ENCODE results near the gene CCDC88B.

Gene CCDC88B

DNA sequence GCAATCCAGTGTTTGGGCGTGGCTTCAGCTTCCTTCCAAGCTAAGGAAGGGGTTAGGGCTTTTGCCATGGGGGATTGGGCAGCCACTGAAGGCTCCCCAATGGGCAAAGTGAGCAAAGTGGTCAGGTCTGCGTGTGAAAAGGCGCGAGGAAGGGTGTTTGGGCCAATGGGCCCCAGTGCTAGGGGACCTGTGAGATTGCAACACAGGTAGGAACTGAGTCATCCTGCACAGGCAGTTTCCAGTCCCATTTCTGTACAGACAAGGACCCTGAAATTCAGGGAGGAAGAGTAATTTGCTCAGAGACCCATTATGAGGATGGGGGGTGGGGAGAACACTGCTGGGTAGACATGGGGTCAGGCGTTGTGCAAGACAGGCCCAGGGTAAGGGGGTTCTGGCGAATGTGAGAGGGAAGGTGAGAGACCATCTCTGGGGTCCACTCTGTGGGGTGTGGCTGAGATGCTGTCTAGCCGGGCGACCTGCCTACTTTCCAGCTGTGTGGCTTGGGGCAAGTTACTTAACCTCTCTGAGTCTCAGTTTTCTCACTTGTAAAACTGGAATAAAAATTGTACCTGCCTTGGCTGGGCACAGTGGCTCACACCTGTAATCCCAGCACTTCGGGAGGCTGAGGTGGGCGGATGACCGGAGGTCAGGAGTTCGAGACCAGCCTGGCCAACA, 7.3 kb downstream of the CCDC88B start:
- TF ChIP-seq EZH2phosphoT487 (IDR thresholded peaks at IDR 0.05; ENCODE audit: low read depth) = no peak
- TF ChIP-seq, protein P1, sequence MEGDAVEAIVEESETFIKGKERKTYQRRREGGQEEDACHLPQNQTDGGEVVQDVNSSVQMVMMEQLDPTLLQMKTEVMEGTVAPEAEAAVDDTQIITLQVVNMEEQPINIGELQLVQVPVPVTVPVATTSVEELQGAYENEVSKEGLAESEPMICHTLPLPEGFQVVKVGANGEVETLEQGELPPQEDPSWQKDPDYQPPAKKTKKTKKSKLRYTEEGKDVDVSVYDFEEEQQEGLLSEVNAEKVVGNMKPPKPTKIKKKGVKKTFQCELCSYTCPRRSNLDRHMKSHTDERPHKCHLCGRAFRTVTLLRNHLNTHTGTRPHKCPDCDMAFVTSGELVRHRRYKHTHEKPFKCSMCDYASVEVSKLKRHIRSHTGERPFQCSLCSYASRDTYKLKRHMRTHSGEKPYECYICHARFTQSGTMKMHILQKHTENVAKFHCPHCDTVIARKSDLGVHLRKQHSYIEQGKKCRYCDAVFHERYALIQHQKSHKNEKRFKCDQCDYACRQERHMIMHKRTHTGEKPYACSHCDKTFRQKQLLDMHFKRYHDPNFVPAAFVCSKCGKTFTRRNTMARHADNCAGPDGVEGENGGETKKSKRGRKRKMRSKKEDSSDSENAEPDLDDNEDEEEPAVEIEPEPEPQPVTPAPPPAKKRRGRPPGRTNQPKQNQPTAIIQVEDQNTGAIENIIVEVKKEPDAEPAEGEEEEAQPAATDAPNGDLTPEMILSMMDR (IDR thresholded peaks at IDR 0.05; ENCODE audit: low read depth, low read length) = no peak
- Histone ChIP-seq H3K4me1 (ENCODE audit: low read length) (peaks cover 2% of the 10 kb centered on the region; the same call in 1 of the 2 replicates), H3K4me2 (ENCODE audit: low read length) (no peak overlapping the region), H3K79me2 (ENCODE audit: low read length) (no peaks in the 10 kb centered on the region), H4K20me1 (ENCODE audit: insufficient read depth, low read length) (peaks cover 7% of the 10 kb centered on the region), H3K27me3 (ENCODE audit: low read depth, low read length) (no peaks in the 10 kb centered on the region), H2AFZ (ENCODE audit: low read depth, low read length) (no peak overlapping the region), H3K36me3 (replicated peaks; ENCODE audit: low read depth, low read length) (peaks cover 50% of the 10 kb centered on the region), H3K4me3 (ENCODE audit: low read length) (no peak overlapping the region), H3K9ac (ENCODE audit: low read length) (no peak overlapping the region), H3K27ac (ENCODE audit: low read length) (no peak overlapping the region), H3K9me3 (ENCODE audit: insufficient read depth, low read length) (no peaks in the 10 kb centered on the region)

DNA sequence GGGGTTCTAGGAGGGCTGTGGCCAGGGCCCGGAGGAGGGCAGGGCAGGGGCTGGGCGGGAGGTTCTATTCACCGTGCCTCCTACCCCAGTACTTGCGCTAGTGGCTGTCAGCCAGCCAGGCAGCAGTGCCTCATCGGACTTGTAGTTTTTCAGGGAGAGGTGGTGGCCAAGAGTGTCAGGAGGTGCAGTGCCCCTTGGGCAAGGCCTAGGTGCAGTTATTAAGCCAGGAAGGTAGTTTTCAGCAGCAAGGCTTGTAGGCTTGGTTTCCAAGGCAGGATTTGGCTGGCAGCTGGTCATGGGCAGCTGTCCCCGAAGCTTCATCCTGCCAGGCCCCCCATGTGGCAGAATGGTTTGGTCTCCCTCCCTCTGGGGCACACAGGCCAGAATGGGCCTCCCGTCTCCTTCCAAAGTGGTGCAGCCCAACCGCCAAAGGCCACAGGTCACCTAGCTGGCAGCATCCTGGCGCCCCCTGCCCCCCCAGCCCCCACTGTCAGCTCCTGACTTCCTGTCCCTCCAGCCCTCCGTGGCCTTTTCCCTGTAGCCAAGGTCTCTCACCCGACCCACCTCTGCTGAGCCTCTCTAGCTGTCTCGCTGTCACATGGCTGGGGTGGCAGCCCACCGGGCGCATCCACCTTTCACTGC, 8.5 kb downstream of the CCDC88B start:
- no peak overlapping the region for H3K4me3 ChIP-seq (ENCODE audit: low read length)
- H3K4me1 ChIP-seq (ENCODE audit: low read length) = no peaks in the 10 kb centered on the region
- no peak overlapping the region for H3K27ac ChIP-seq (ENCODE audit: low read length)
- no peak overlapping the region for H2AFZ ChIP-seq (ENCODE audit: low read depth, low read length)
- TF ChIP-seq, protein P1 (IDR thresholded peaks at IDR 0.05; ENCODE audit: low read depth, low read length) = no peak
- no peak for TF ChIP-seq EZH2phosphoT487 (IDR thresholded peaks at IDR 0.05; ENCODE audit: low read depth)
- H3K9ac ChIP-seq (ENCODE audit: low read length) = no peak overlapping the region
- H3K27me3 ChIP-seq (ENCODE audit: low read depth, low read length) = no peaks in the 10 kb centered on the region
- H3K9me3 ChIP-seq (ENCODE audit: insufficient read depth, low read length) = no peaks in the 10 kb centered on the region
- peaks cover 6% of the 10 kb centered on the region; the same call in 1 of the 2 replicates for H4K20me1 ChIP-seq (ENCODE audit: insufficient read depth, low read length)
- H3K36me3 ChIP-seq (replicated peaks; ENCODE audit: low read depth, low read length) = peaks cover 48% of the 10 kb centered on the region
- H3K79me2 ChIP-seq (ENCODE audit: low read length) = no peaks in the 10 kb centered on the region
- no peak overlapping the region for H3K4me2 ChIP-seq (ENCODE audit: low read length)

DNA sequence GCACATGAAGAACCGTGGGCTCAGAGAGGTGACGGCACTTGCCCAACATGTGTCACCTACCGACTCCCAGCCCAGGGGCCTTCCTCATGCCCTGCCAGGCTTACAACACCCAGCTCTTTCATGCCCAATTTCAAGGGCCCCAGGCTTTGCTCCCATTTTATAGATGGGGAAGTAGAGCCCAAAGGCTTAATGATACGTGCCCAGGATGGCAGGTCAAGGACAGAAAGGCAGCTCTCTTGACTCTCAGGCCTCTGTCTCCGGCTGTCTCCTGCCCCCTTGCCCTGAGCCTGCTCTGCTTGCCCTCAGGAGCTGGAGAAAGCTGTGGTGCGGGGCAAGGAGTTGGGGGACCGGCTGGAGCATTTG, 9.0 kb downstream of the CCDC88B start:
- no peak overlapping the region for H3K4me3 ChIP-seq (ENCODE audit: low read length)
- H3K79me2 ChIP-seq (ENCODE audit: low read length) = no peaks in the 10 kb centered on the region
- H3K27me3 ChIP-seq (ENCODE audit: low read depth, low read length) = no peaks in the 10 kb centered on the region
- H3K27ac ChIP-seq (ENCODE audit: low read length) = no peak overlapping the region
- no peak overlapping the region for H3K4me2 ChIP-seq (ENCODE audit: low read length)
- H4K20me1 ChIP-seq (ENCODE audit: insufficient read depth, low read length) = peaks cover 6% of the 10 kb centered on the region; the same call in 1 of the 2 replicates
- no peaks in the 10 kb centered on the region for H3K4me1 ChIP-seq (ENCODE audit: low read length)
- no peak for TF ChIP-seq EZH2phosphoT487 (IDR thresholded peaks at IDR 0.05; ENCODE audit: low read depth)
- TF ChIP-seq, protein P1 (IDR thresholded peaks at IDR 0.05; ENCODE audit: low read depth, low read length) = no peak
- no peaks in the 10 kb centered on the region for H3K9me3 ChIP-seq (ENCODE audit: insufficient read depth, low read length)
- H2AFZ ChIP-seq (ENCODE audit: low read depth, low read length) = no peak overlapping the region
- H3K9ac ChIP-seq (ENCODE audit: low read length) = no peak overlapping the region
- H3K36me3 ChIP-seq (replicated peaks; ENCODE audit: low read depth, low read length) = peaks cover 46% of the 10 kb centered on the region

DNA sequence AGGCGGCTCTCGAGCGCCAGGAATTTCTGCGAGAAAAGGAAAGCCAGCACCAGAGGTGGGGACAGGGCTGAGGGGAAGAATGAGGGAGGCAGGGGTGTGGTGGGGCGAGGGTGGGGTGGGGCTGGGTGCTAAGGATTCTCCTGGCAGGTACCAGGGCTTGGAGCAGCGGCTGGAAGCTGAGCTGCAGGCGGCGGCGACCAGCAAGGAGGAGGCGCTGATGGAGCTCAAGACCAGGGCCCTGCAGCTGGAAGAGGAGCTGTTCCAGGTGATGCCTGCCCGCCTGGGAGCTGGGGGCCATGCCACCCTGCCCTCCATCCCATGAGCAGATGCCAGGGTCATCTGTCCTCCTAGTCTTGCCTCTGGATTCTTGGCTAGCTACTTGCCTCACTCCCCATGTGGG, 9.4 kb downstream of the CCDC88B start:
- no peaks in the 10 kb centered on the region for H3K9me3 ChIP-seq (ENCODE audit: insufficient read depth, low read length)
- H3K4me3 ChIP-seq (ENCODE audit: low read length) = no peak overlapping the region
- H3K27ac ChIP-seq (ENCODE audit: low read length) = no peak overlapping the region
- H3K4me1 ChIP-seq (ENCODE audit: low read length) = no peaks in the 10 kb centered on the region
- TF ChIP-seq, protein P1 (IDR thresholded peaks at IDR 0.05; ENCODE audit: low read depth, low read length) = no peak
- no peak for TF ChIP-seq EZH2phosphoT487 (IDR thresholded peaks at IDR 0.05; ENCODE audit: low read depth)
- H3K4me2 ChIP-seq (ENCODE audit: low read length) = no peak overlapping the region
- H4K20me1 ChIP-seq (ENCODE audit: insufficient read depth, low read length) = peaks cover 6% of the 10 kb centered on the region; the same call in 1 of the 2 replicates
- peaks cover 44% of the 10 kb centered on the region for H3K36me3 ChIP-seq (replicated peaks; ENCODE audit: low read depth, low read length)
- H3K79me2 ChIP-seq (ENCODE audit: low read length) = no peaks in the 10 kb centered on the region
- no peaks in the 10 kb centered on the region for H3K27me3 ChIP-seq (ENCODE audit: low read depth, low read length)
- no peak overlapping the region for H3K9ac ChIP-seq (ENCODE audit: low read length)
- H2AFZ ChIP-seq (ENCODE audit: low read depth, low read length) = no peak overlapping the region

Measured in OCI-LY3 (cell line).